Measurements from ENCODE around the gene CSNK1A1L.

Gene CSNK1A1L

DNA sequence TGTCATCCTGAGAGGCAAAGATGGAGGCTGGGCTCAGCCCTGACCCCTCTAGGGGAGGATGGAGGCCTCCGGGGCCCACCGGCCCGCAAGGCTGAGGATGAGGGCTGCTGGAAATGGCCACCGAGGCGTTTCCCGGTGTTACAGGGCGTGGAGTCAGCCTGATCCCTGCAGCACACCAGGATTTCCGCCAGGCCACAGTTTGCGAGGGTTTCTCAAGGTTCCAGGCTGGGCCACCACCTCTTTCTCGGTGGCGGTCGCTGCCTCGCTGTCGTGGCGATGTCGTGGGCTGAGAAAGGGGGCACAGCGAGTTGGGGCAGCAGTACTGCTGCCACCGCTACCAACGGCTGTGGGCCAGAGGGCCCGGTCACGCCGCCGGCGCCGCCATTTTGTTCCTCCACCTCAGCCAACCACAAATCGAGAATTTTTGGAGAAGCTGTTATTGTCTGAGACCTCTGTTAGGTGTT, at the start of gene CSNK1A1L:
Gene CSNK1A1L, minus strand, starts transcription at position 414 of the 464 bp plus-strand sequence. Its CDS starts 408 bp downstream, at position 6.
- FAIRE-seq, result no peak

DNA sequence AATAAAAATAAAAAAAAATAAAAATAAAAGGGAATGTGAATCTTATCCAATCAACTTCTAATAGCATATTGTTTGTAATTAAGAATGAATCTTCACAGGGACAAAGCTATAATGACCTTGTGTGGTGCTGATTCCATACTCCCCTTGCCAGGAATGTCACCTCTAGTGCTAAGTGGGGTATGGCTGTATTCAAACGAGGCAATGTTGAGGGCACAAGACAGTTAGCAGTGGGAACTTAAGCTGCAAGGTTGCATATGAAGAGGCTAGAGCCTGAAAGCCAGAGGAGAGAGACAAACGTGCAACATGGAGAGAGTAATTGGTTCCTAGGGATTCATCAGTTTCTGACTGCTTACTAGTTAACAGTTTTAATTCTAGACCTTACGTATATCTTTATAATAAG, 43.9 kb upstream of the CSNK1A1L start:
- FAIRE-seq, result no peak

DNA sequence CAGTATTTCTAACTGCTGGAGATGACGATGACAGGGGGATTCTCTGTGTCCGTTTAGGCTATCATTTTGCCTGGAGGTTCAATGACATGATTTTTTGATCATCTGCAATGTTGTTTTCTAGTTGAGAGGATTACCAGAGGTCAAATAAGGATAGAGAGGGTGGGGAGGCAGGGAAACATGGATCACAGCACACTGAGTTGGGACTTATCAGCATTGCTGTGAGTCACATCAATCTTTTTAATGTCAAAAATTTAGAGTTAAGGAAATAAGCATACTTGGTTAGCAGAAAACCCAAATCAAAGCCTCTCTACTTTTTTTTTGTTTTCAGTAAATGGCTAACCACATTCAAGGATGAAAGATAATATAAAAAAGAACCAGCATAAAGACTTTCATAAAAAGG, 43.0 kb upstream of the CSNK1A1L start:
- no peak for FAIRE-seq

DNA sequence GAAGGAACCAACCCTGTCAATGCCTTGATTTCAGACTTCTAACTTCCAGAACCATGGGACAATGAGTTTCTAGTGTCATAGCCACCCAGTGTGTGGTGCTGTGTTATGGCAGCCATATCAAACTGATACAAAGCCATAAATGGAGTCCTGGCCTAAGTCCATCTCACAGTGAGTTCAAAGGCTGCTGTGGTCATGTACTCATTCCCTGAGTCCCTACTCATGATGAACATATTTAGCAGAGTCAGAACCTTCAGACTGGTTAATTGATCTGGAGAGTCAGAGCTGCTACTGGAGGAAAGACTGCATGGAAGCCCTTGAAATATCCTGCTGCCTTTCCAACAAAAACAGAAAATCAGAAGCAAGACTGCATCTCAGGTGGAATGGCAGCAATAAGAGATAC, 39.2 kb upstream of the CSNK1A1L start:
- FAIRE-seq, result no peak

DNA sequence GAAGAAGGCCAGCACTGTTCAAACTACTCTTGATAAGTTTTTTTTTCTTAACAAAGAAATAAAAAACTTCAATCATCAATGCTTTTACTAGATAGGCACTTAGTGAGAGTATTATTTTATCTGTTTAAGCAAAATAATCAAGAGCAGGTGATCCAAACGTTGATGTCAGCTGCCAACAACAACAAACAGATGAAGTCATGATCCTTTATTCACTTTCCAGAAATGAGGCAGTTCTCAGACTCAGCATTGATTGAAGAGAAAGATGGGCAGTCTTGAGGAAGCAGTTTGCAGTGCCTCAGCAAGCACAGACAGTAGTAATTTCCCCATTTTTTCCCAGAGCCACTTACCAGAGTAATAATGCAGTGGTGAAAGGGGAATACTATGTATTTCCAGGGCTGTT, 38.4 kb upstream of the CSNK1A1L start:
- no peak for FAIRE-seq

DNA sequence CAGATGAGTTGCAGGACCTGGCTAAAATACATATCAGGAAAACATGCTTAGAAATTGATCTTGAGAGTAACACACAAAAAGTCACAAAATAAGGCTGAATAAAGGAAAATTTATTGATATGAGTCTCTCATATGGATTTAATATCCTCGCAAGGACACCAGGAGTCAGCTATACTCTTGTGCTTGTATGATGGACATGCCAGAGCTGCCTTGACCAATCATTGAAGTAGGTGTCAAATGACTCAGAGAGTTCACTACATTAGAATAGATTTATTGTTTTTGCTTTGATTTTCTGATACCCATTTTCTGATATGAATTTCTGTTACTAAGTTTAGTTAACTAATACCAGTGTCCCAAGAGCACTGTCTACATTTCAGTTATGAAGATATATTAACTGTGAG, 37.4 kb upstream of the CSNK1A1L start:
- no peak for FAIRE-seq

DNA sequence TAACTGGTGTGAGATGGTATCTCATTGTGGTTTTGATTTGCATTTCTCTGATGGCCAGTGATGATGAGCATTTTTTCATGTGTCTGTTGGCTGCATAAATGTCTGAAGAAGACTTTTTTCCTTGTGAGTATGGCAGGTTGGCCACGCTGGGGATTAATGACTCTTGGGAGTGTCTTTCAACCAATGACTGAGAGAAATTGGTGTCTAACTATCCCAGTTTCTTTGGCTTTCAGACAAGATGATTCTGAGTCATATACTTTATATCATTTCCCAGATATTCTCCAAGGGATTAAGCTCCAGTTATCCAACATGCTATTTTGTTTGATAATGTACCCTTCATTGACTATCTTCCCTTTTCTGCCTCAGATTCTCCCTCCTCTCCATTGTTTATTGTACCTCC, 35.5 kb upstream of the CSNK1A1L start:
- no peak for FAIRE-seq

DNA sequence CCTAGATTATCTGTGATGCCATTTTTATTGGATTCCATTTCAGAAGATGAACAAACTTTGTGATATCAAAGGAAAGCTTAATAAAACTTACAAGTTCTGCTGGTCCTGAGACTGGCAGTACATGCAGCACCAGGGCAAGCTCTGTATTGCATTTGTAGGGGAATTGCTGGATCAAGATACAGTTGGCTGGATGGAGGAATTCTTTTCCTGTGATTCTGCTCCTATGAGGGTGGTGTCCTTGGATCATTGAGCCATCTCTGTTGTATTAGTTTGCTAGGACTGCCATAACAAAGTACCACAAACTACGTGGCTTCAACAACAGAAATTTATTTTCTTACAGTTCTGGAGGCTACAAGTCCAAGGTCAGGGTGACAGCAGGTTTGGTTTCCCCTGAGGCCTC, 33.9 kb upstream of the CSNK1A1L start:
- no peak for FAIRE-seq

DNA sequence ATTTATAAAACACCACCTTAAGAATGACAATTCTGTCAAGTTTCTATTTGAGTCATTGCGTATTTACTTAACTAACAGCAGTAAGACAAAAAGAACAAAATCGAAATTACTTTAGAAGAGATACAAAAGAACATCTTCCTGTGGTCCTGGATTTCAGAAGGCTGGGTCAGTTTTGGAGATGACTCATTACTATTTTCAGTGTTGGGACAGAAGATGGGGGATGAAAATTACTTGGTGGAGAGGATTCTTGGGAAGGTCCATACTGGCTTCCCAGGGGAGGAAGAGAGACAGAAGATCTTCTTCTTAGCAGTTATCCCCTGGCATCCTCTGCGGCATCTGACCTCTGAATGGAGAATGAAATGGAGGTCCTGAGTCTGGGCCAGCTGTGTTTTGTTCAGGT, 33.5 kb upstream of the CSNK1A1L start:
- FAIRE-seq, result no peak

DNA sequence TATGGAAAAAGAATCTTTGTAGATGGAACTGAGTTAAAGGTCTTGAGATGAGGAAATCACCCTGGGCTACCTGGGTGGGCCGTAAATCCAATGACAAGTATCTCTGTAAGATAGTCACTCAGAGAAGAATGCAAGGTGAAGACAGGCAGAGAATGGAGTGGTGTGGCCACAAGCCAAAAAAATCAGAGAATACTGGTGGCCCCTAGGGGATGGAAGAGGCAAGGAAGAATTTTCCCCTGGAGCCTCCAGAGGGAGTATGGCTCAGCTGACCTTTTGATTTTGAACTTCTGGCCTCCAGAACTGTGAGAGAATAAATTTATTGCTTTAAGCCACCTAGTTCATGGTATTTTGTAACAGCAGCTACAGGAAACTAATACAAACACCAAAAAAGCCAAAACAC, 32.7 kb upstream of the CSNK1A1L start:
- FAIRE-seq, result no peak

DNA sequence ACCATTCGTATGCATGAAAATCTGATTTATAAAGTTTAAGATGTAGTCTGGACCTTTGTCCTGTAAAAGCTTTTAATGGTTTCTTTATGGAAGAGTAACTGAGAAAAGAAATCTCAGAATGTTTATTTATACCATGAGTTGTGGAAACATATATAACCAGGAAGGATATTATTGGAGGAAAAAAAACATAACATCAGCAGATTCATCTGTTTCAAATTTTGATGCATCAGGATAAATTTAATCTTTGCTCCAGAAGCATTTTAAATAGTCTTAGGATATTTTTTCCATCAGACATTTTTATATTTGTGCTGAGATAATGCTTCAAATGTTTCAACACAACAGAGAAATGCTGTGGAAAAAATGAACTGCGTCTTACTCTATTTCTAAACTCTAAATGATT, 31.2 kb upstream of the CSNK1A1L start:
- no peak for FAIRE-seq

DNA sequence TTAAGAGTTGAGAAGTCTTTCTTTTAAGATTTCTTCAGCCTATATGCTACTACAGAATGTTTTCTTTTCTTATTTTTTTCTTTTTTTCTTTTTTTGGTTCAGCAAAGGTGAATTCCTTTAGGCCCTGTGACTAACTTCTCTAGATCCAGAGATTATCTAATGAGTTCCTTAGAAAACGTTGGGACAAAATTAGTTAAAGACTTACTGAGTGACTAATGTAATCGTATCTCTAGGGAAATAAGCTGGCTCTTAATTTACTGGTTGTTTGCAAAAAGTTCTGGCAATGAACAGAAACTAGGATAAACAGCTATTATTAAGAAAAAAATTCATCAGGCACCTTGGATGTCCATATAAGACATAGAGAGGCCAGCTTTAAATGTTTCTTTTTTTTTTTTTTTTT, 30.7 kb upstream of the CSNK1A1L start:
- no peak for FAIRE-seq

DNA sequence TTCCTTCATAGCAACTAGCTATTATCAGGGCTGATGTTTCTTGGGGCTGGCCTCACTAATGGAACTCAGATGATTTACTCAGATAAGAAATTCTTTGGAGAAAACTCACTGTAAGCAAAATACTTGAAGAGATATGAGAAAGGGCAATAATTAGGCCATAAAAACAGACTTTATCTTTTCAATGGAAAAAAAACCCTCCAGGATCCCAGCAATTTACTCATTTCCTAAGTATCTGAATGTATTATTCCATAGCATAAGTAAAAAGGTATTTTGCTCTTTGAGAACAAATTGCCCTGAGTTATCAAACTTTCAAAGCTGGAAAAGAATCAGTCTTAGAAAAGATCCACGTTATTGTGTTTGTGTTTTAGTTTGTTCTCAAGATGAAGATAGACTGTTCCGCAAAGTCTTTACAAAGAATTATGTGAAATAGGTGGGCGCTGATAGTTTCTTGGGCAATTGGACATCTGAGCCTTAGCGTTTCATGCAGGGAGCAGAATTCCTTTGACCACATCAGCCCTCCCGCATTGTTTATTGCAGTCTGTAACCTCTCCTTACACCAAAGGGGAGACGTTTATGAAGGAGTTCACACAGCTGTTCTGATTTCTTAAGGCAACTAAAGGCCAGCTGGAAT, 29.1 kb upstream of the CSNK1A1L start:
- no peak for FAIRE-seq

DNA sequence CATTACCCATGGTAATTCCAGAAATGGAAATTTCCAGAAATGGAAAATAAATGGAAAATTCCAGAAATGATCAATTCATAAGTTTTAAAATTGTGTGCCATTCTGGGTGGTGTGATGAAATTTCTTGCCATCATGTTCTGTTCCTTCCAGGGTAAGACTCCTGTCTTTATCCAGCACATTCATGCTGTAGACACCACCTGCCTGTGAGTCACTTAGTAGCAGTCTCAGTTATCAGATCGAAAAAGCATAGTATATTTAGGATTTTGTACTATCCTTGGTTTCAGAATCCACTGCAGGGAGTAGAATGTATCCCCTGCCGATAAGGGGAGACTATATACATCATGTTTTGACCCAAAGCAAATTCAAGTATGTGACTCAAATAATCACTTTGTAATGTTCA, 26.7 kb upstream of the CSNK1A1L start:
- FAIRE-seq, result no peak

DNA sequence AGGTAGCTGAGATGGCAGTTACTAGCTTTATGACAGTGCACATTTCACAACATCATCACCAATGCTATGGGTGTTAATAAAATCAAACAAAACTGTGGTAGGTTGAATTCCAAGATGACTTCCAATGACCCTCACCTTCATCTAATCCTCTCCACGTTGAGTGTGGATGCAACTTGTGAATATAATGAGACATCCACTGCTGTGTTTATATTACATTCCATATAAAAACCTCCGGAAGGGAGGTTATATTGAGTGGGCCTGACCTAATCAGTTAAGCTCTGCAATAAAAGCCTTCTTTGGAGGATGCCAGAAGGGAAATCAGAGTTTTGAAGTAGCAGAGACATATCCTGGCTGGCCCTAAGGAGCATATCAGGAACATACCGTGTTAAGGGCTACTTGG, 25.6 kb upstream of the CSNK1A1L start:
- no peak for FAIRE-seq

DNA sequence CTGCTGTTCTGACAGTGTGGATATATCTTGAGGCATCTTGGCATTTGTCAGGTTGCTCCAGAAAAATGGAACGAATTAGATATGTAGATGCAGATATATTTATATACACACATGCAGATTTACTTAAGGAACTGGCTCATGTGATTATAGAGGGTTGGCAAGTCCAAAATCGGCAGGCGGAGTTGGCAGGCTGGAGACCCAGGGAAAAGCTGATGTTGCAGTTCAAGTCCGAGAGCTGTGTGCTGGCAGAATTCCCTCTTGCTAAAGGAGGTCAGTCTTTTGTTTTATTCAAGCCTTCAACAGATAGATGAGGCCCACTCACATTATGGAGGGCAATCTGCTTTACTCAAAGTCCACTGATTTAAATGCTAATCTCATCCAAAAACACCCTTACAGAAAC, 24.4 kb upstream of the CSNK1A1L start:
- no peak for FAIRE-seq

DNA sequence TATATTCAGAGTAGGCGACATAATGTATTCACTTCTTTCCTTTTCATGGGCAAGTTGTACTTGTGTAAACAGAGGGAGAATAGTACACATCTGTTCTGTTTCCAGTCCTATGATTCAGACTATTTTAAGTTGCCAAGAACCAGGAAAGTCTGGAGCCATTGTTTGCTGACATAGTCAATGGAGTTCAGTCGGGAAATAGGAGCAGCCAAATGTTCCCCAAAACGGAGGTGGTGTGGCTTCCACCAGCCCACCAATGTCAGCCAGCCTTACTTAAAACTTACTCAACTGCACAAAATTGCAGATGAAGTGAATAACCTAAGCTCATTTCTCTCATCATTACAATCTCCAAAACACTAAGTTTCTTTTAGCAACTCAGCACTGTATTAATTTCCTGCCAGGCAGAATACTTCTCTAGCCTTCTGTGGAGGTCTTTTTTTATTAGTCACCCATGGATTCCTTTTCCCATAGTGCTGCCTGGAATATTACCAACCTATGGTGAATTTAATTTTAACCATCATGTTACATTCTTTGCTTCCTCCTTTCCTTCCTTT, 22.3 kb upstream of the CSNK1A1L start:
- no peak for FAIRE-seq

DNA sequence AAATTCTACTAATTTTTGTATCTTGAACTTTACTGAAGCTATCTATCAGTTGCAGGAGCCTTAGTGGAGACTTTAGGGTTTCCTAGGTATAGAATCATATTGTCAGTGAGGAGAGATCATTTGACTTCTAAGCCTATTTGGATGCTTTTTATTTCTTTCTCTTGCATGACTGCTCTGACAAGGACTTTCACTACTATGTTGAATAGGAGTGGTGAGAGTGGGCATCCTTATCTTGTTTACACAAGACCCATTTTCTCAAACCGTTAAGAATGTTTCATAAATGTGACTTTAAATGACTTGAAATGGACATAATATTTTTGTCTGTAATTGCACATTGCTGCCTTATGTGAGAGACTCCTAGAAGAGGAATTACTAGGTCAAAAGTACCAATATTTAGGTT, 17.9 kb upstream of the CSNK1A1L start:
- FAIRE-seq, result no peak

DNA sequence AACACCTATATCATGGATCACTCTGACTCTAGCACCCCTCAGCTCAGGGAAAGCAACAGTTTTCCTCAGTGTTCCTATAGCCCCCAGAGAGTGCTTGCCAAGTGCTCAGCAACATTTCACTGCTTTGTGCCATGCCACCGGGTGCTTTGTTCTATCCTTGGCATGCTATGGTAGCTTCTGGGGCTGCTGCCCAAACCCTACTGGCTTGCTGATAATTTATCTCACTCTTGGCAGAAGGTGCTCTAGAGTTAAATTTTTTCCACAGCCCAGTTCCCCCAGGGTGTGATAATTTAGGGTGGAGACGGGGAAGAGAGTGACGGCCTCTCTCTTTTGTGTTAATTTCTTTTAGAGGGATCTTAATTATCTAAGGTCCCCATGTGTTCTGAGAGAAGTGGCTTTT, 12.6 kb upstream of the CSNK1A1L start:
- FAIRE-seq, result no peak

DNA sequence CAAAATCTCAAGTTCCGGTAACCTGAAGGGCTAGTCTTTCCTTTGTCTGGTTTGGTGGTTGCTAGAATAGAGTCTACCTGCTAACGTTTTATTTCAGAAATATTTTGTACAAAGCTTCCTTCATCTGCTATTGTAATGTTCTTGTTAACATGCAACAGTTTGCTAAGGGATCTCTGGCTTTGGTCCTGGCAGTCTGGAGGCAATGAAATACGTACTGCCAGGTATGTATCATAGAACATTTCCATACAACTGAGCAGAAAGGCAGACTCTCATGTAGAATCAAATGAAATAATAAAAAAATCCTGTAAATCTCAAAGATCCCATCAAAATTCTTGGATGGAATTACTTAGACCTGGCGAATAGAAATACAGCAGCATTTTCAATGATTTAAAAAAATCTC, 8.8 kb upstream of the CSNK1A1L start:
- no peak for FAIRE-seq

DNA sequence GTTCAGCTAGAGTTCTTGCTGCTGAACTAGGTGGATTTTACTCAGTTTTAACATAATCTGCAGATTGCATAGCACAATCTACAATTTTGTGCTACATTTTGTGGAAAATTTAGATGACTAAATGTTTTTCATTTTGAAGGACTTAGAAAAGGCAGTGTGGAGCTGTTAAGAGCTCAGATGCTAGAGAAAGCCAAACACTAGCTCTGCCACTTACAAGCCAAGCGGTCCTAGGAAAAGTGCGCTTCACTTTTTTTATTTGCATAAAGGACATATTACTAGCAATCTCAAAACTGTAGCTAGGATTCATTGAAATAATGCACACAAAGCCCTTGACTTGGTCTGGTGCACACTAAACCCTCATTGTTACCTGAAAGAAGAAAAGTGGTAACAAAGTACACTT, 8.1 kb upstream of the CSNK1A1L start:
- FAIRE-seq, result no peak

DNA sequence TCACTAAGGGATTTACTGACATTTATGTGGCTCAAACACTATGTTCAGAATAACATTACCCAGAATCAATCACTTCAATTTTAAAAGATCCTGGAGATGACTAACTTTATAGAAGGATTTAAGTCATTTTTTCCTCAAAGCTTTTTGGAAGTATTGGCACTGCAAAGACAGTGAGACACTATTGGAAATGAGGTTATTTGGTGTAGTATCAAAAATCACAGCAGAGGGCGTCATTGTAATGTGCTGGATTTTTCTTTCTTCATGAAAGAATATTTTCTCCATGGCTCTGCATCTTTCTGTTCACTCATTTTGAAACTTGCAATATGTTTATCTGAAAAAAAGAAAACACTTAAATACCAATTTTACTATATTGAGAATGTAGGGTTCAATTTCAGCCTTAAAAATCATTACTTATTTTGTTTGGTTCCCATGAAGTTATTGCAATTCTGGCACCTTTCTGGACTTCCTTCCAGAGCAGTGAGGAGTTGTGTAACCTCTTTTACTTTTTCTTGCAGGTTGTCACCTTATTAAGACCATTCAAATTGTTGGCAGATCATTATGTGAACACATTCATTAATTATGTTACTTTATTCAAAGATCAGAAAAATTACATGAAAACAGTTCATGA, 3.7 kb upstream of the CSNK1A1L start:
- FAIRE-seq, result peak; percentile 79

DNA sequence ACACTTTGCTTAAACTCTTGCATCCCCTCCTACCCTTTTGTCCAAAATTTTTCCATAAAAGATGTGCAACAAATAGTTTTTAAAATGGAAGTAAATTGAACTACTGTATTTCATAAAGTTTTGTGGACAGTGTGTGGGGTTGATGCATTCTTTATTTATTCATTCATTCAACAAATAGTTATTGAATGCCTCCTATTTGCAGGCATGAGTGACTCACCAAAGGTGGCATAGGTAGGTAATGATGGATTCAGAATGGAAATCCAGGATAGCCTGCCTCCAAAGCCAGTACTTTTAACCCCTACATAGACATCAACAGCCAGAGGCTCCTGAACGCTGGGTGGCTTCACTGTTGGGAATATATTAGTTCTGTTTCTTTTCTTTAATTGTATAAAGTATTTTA, 2.4 kb upstream of the CSNK1A1L start:
- no peak for FAIRE-seq

DNA sequence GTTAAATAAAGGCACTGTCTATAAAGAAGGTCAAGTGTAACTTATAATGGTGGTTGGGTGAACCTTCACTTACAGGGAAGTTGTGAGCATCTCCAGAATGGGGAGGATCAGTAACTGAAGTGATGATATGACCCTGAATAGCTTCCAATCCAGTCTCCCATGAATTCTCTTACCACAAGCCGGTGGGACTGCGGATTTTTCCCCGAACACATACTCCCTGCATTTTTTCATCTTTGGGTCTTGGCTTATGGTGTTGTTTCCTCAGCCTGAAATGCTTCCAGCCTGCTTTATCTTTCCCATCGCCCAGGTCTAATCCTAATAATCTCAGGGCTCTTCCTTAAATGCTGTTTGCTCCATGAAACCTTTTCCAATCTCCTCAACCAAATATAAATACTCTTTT, 2.0 kb upstream of the CSNK1A1L start:
- no peak for FAIRE-seq

DNA sequence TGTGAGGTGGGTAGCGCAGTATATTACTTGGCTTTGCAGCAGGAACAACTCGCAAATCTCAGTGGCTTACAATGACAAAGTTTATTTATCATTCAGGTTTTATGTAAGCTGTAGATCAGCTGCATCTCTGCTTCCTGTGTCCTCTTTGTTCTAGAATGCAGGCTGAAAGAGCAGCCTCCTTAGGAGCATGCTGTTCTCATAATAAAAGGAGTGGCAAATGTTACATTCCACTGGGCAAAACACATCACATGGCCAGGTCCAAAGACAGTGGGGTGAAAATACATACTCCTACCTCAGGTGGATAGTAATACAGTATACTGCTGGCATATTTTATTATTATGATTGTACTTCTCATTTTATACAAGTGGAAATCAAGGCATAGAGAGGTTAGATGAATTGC, 1.2 kb upstream of the CSNK1A1L start:
- no peak for FAIRE-seq

Measured in TTC549 (cell line).